Stimulated activated CD4-positive, alpha-beta T cell treated with anti-CD3 and anti-CD28 coated beads, Interleukin-15, amount 100 ng/mL, for 24 hours (primary cell): Measurements from ENCODE around the gene ZBTB7C.

Source experiments
- DNase-seq: peaks from one replicate; pipeline ENCODE4 v3.0.0-alpha.2; 2020

ZBTB7C gene

GRCh38 chr18:47978141-47978540 lies 431.0 kb downstream of the ZBTB7C start:
- no peak for DNase-seq
